Fibroblast of villous mesenchyme (primary cell): Measurements from ENCODE around the gene GABRB1. TPM values are rescaled to one million over a fixed set of nuclear protein-coding genes. Genes with fewer than 3 reads are reported as not detected.

Source experiments
- DNase-seq: peaks from one replicate; pipeline ENCODE4 v3.0.0-alpha.2; 2010; ENCODE audit warnings: low read depth
- H3K4me3 ChIP-seq: 2 replicates; pipeline ENCODE4 v1.5.1; 2011; ENCODE audit warnings: low read depth, mild to moderate bottlenecking, low read length
- CTCF ChIP-seq: IDR thresholded peaks from 2 replicates; pipeline ENCODE4 v1.5.1; 2012; ENCODE audit warnings: low read depth, mild to moderate bottlenecking, low read length; ENCODE audit not compliant: insufficient read depth
- total RNA-seq: library from RNA; depleted of rRNA; stranded (reverse); fragments of >200 nt; gene quantifications from 2 replicates; pipeline ENCODE4 v1.2.3, GENCODE V29; 2012

Gene GABRB1
- total RNA-seq, 1 donor, result not detected

GRCh38 chr4:47155919-47156318, 124.6 kb downstream of the GABRB1 start:
- TF ChIP-seq CTCF, result no peak
- no peak overlapping the region for H3K4me3 ChIP-seq
- DNase-seq, result no peak

- H3K4me3 ChIP-seq, result no peak overlapping the region
- no peak for TF ChIP-seq CTCF
- no peak for DNase-seq
These were observed 128.7 kb downstream of the GABRB1 start for GRCh38 chr4:47160095-47160494.

- H3K4me3 ChIP-seq, result no peak overlapping the region
- no peak for TF ChIP-seq CTCF
- DNase-seq, result no peak
These were observed 136.0 kb downstream of the GABRB1 start for GRCh38 chr4:47167081-47168035.

- DNase-seq, result no peak
- no peak for TF ChIP-seq CTCF
- H3K4me3 ChIP-seq, result no peak overlapping the region
These were observed 152.7 kb downstream of the GABRB1 start for GRCh38 chr4:47184083-47184482.

GRCh38 chr4:47185761-47186160, 154.4 kb downstream of the GABRB1 start:
- DNase-seq, result no peak
- no peak overlapping the region for H3K4me3 ChIP-seq
- TF ChIP-seq CTCF, result no peak

- no peak for TF ChIP-seq CTCF
- H3K4me3 ChIP-seq, result no peak overlapping the region
- DNase-seq, result no peak
These were observed 156.2 kb downstream of the GABRB1 start for GRCh38 chr4:47187608-47188007.
